ENCODE measurements around the gene TNIP2.

Gene TNIP2

GRCh38 chr4:2792396-2792710 is 36.2 kb upstream of the TNIP2 start:
- Histone ChIP-seq H3K36me3 (peaks cover 15% of the 10 kb centered on the region), H3K27ac (peak overlapping the region; percentile 98), H3K4me1 (ENCODE audit: control insufficient read depth in 1 of 2, insufficient read depth in 1 of 2, low read depth in 1 of 2, low read length in 1 of 2) (peaks cover 75 to 77% of the 10 kb centered on the region in 2 experiments), H3K27me3 (no peaks in the 10 kb centered on the region), H3K4me3 (ENCODE audit: low read depth in 1 of 2, low read length in 1 of 2) (peak overlapping the region in 1 of 2 experiments; percentile 92), H3K9me3 (no peaks in the 10 kb centered on the region)
- no peak for TF ChIP-seq CTCF (IDR thresholded peaks at IDR 0.05)

GRCh38 chr4:2791518-2792395 is 35.6 kb upstream of the TNIP2 start:
- Histone ChIP-seq H3K4me1 (ENCODE audit: control insufficient read depth in 1 of 2, insufficient read depth in 1 of 2, low read depth in 1 of 2, low read length in 1 of 2) (peaks cover 75 to 77% of the 10 kb centered on the region in 2 experiments), H3K27ac (peak overlapping the region; percentile 98), H3K36me3 (peaks cover 9% of the 10 kb centered on the region), H3K9me3 (no peaks in the 10 kb centered on the region), H3K4me3 (ENCODE audit: low read depth in 1 of 2, low read length in 1 of 2) (no peak overlapping the region), H3K27me3 (no peaks in the 10 kb centered on the region)
- no peak for TF ChIP-seq CTCF (IDR thresholded peaks at IDR 0.05)

GRCh38 chr4:2790583-2791517 is 34.7 kb upstream of the TNIP2 start:
- no peaks in the 10 kb centered on the region for H3K36me3 ChIP-seq
- no peak for TF ChIP-seq CTCF (IDR thresholded peaks at IDR 0.05)
- H3K27me3 ChIP-seq, result no peaks in the 10 kb centered on the region
- peaks cover 75 to 77% of the 10 kb centered on the region in 2 experiments for H3K4me1 ChIP-seq (ENCODE audit: control insufficient read depth in 1 of 2, insufficient read depth in 1 of 2, low read depth in 1 of 2, low read length in 1 of 2)
- no peak overlapping the region for H3K4me3 ChIP-seq (ENCODE audit: low read depth in 1 of 2, low read length in 1 of 2)
- peak overlapping the region; percentile 98 for H3K27ac ChIP-seq
- H3K9me3 ChIP-seq, result no peaks in the 10 kb centered on the region

- peaks cover 70 to 73% of the 10 kb centered on the region in 2 experiments for H3K4me1 ChIP-seq (ENCODE audit: control insufficient read depth in 1 of 2, insufficient read depth in 1 of 2, low read depth in 1 of 2, low read length in 1 of 2)
Measured at GRCh38 chr4:2789793-2790582, 33.9 kb upstream of the TNIP2 start.

More at GRCh38 chr4:2789793-2790582, 33.9 kb upstream of the TNIP2 start:
- Histone ChIP-seq H3K9me3 (no peaks in the 10 kb centered on the region), H3K27ac (no peak overlapping the region), H3K4me3 (ENCODE audit: low read depth in 1 of 2, low read length in 1 of 2) (no peak overlapping the region), H3K27me3 (no peaks in the 10 kb centered on the region), H3K36me3 (no peaks in the 10 kb centered on the region)
- no peak for TF ChIP-seq CTCF (IDR thresholded peaks at IDR 0.05)
